Body of pancreas (tissue), 4 donors: ENCODE data around the gene USP7.
"Not testable (repeated sequence)": the region's sequence is repeated elsewhere in the genome, so short reads cannot be mapped to it uniquely, and the experiment has no call there.

Experiments used
- CTCF ChIP-seq, 7 experiments: fragments of 450-650 bp in 4 of 7; fragments of 200-600 bp in 3 of 7; sonication (generic) in 3 of 7; IDR thresholded peaks; one replicate each; pipeline ENCODE4 v1.5.1; 2016 to 2019; ENCODE audit warnings: antibody characterized with exemption in 7 of 7
- POLR2A ChIP-seq, 3 donors: fragments of 450-650 bp; IDR thresholded peaks; one replicate each; pipeline ENCODE4 v1.6.1; 2016; ENCODE audit warnings: antibody characterized with exemption in 3 of 3, mild to moderate bottlenecking in 2 of 3

- TF ChIP-seq CTCF, POLR2A (IDR thresholded peaks at IDR 0.05): not testable (repeated sequence)
These were observed 88.4 kb downstream of the USP7 start for GRCh38 chr16:8875317-8875716.
